Endothelial cell of umbilical vein (primary cell): ENCODE results near the gene KLF3. TPM values are rescaled to one million over a fixed set of nuclear protein-coding genes. Genes with fewer than 3 reads are reported as not detected.

ENCODE experiments used
- BruUV-seq: library from RNA; stranded (reverse); fragments of 400-500 nt; replicated peaks from 2 replicates; lab custom pipeline; 2021; lab: Mats Ljungman, UMichigan
- CTCF ChIA-PET: fragments of 300-600, 350-600 bp; sonication (Branson Sonifier 250); formaldehyde crosslinking; loops from one replicate; lab custom pipeline; 2021; ENCODE audit warnings: antibody characterized with exemption, inconsistent platforms; lab: Charles Lee
- POLR2A ChIA-PET: fragments of 300-600, 350-600 bp; sonication (Branson Sonifier 250); formaldehyde crosslinking; loops from one replicate; lab custom pipeline; 2021; ENCODE audit warnings: antibody characterized with exemption, inconsistent platforms; lab: Charles Lee
- DNase-seq: peaks from one replicate; pipeline ENCODE4 v3.0.0-alpha.2; 2011; ENCODE audit warnings: low read depth, low spot score
- FAIRE-seq: peaks from 2 replicates; lab custom pipeline; 2011; peaks lifted over from hg19 to GRCh38; lab: Jason Lieb, UNC
- H2AFZ ChIP-seq: 2 replicates; pipeline ENCODE4 v1.6.0; 2012; ENCODE audit warnings: low read depth, low read length, control low read depth, inconsistent platforms
- H3K27ac ChIP-seq: 2 replicates; pipeline ENCODE4 v1.5.1; 2011; ENCODE audit warnings: low read depth, mild to moderate bottlenecking, control low read depth, low read length, moderate library complexity; ENCODE audit not compliant: insufficient read depth
- H3K27me3 ChIP-seq, 2 experiments: 2 replicates each; pipeline versions ENCODE4 v1.6.0 to v1.6.1; 2011; ENCODE audit warnings: low read length in 2 of 2, mixed read lengths in 1 of 2; ENCODE audit not compliant: control insufficient read depth in 2 of 2, insufficient read depth in 2 of 2
- H3K36me3 ChIP-seq, 2 experiments: 2 replicates in 1 of 2; 3 replicates in 1 of 2; pipeline ENCODE4 v1.5.1; 2011; ENCODE audit warnings: low read length in 2 of 2, mild to moderate bottlenecking in 1 of 2, moderate library complexity in 1 of 2; ENCODE audit not compliant: control insufficient read depth in 2 of 2, insufficient read depth in 2 of 2; ENCODE audit errors: extremely low read depth in 1 of 2
- H3K4me1 ChIP-seq: 3 replicates; pipeline ENCODE4 v1.5.1; 2011; ENCODE audit warnings: mild to moderate bottlenecking, low read length; ENCODE audit not compliant: control insufficient read depth, insufficient read depth; ENCODE audit errors: extremely low read depth
- H3K4me2 ChIP-seq: 2 replicates; pipeline ENCODE4 v1.6.1; 2011; ENCODE audit warnings: low read length, control low read depth, mixed read lengths; ENCODE audit not compliant: insufficient read depth
- H3K4me3 ChIP-seq, 3 experiments: fragments of 200-600 bp in 1 of 3; sonication (generic), shearing (Covaris generic) in 1 of 3; replicated peaks in 1 of 3; 2 replicates each; pipeline ENCODE4 v1.5.1; 2011 to 2016; ENCODE audit warnings: control low read depth in 3 of 3, low read length in 3 of 3, mild to moderate bottlenecking in 2 of 3, inconsistent platforms in 1 of 3, low read depth in 1 of 3, moderate library complexity in 1 of 3; ENCODE audit not compliant: insufficient read depth in 1 of 3
- H3K79me2 ChIP-seq: 2 replicates; pipeline ENCODE4 v1.6.0; 2012; ENCODE audit warnings: low read length, inconsistent platforms; ENCODE audit not compliant: control insufficient read depth, insufficient read depth
- H3K9ac ChIP-seq: replicated peaks from 2 replicates; pipeline ENCODE3; 2011; ENCODE audit warnings: low read length, control low read depth; ENCODE audit not compliant: insufficient read depth; ENCODE audit errors: extremely low read depth
- H3K9me1 ChIP-seq: replicated peaks from 3 replicates; pipeline ENCODE4 v1.6.0; 2011; ENCODE audit warnings: mild to moderate bottlenecking, low read length; ENCODE audit not compliant: control insufficient read depth, insufficient read depth; ENCODE audit errors: extremely low read depth
- H3K9me3 ChIP-seq: replicated peaks from 2 replicates; pipeline ENCODE4 v1.5.1; 2012; ENCODE audit warnings: low read length, inconsistent platforms; ENCODE audit not compliant: control insufficient read depth, insufficient read depth
- H4K20me1 ChIP-seq: replicated peaks from 2 replicates; pipeline ENCODE3; 2011; ENCODE audit warnings: mild to moderate bottlenecking, low read length; ENCODE audit not compliant: control insufficient read depth, insufficient read depth; ENCODE audit errors: extremely low read depth
- EZH2 ChIP-seq: IDR thresholded peaks from 2 replicates; pipeline ENCODE4 v1.6.1; 2012; ENCODE audit warnings: borderline replicate concordance, low read depth, mild to moderate bottlenecking, moderate library complexity, low read length, inconsistent platforms; ENCODE audit not compliant: severe bottlenecking
- GATA2 ChIP-seq: IDR thresholded peaks from 2 replicates; pipeline ENCODE4 v1.7.0; 2011; ENCODE audit warnings: low read depth, mild to moderate bottlenecking, moderate library complexity, mixed read lengths, low read length; ENCODE audit not compliant: insufficient read length, insufficient read depth
- JUN ChIP-seq: IDR thresholded peaks from 2 replicates; pipeline ENCODE4 v1.6.1; 2011; ENCODE audit warnings: borderline replicate concordance, low read depth; ENCODE audit not compliant: insufficient read length, insufficient read depth
- MYC ChIP-seq: IDR thresholded peaks from one replicate; pipeline ENCODE4 v1.6.1; 2011; ENCODE audit warnings: mild to moderate bottlenecking, low read depth, low read length
- POLR2A ChIP-seq: IDR thresholded peaks from 2 replicates; pipeline ENCODE4 v1.6.1; 2012; ENCODE audit warnings: low read depth, mild to moderate bottlenecking, control low read depth, low read length
- POLR2AphosphoS5 ChIP-seq: IDR thresholded peaks from 2 replicates; pipeline ENCODE4 v1.6.1; 2012; ENCODE audit warnings: low read depth, mild to moderate bottlenecking, control low read depth, low read length, moderate library complexity; ENCODE audit not compliant: insufficient read depth
- dilution Hi-C: fragments of 300-500 bp; cut with MboI; formaldehyde crosslinking; loops from one replicate; pipeline ENCODE4 v1.15.0; 2019; ENCODE audit warnings: low sequenced_read_pairs; ENCODE audit not compliant: extremely low pct_ligation_motif_present
- intact Hi-C: fragments of 100-400 bp; cut with micrococcal nuclease; formaldehyde crosslinking; loops from one replicate; pipeline ENCODE4 v1.10.0; 2022
- polyA plus RNA-seq, 4 experiments: library from polyadenylated mRNA; depleted of rRNA in 3 of 4; stranded (reverse) in 3 of 4; unstranded in 1 of 4; fragments of >200 nt; gene quantifications; 2 replicates each; pipeline versions ENCODE4 v1.2.1 to v1.2.3, GENCODE V29; 2011 to 2012; ENCODE audit warnings: missing spikeins in 1 of 4
- total RNA-seq: library from RNA; stranded (reverse); gene quantifications from 2 replicates; pipeline ENCODE4 v1.2.3, GENCODE V29; 2021
- TF ChIP-seq, protein P1 (sequence below), 2 donors: IDR thresholded peaks; 1 replicate in 1 of 2; 2 replicates in 1 of 2; pipeline ENCODE4 v1.5.1; 2011; ENCODE audit warnings: low read length in 2 of 2, mild to moderate bottlenecking in 2 of 2, moderate library complexity in 2 of 2, control low read depth in 1 of 2, inconsistent platforms in 1 of 2, low read depth in 1 of 2; ENCODE audit not compliant: insufficient read depth in 1 of 2; ENCODE audit errors: extremely low read depth in 1 of 2

KLF3 gene
- total and polyA plus RNA-seq, 2 donors (not counting 3 experiments of a cell fraction or from before 2014, with no cell fraction given) = 27.7 to 50.5 TPM

DNA sequence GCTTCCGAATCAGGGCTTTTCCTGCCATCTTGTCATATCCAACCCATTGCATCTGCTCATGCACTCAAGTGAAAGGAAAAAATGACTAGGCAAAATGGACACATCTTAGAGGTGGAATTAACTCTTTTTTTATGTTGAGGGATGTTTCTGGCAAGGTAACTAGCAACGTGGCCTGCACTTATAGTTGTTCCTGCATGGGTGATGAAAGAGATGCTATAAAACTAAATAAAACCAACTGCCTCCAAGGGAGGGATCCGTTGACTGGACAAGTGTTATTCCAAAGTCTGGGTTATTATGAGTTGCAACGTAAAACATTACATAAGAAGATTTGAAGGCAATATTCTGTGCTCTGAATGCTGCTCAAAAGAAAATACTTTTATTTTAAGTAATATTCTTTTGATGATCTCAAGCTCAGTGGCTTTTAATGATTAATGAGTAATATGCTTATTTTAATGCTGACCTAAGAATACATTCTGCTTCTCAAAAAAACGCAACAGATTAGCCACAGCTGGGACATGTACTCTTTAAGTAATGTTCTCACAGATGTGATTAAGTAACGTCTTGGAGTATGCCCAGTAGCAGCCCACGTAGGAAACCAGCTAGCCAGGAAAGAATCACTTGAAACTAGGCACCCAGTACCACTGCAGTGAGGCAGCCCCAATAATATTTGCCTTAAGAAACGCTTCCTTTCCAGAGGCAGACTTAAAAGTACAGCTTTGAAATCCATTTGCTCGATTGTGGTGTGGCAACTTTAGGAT is 27.4 kb downstream of the KLF3 start:
- Histone ChIP-seq H3K9ac (no peak overlapping the region), H3K36me3 (peaks cover 34 to 37% of the 10 kb centered on the region in 2 experiments), H3K4me3 (no peak overlapping the region), H3K9me1 (no peaks in the 10 kb centered on the region), H3K4me2 (no peak overlapping the region), H4K20me1 (no peaks in the 10 kb centered on the region), H2AFZ (no peak overlapping the region), H3K9me3 (no peaks in the 10 kb centered on the region), H3K4me1 (peaks cover 34% of the 10 kb centered on the region), H3K27me3 (no peaks in the 10 kb centered on the region), H3K27ac (no peak overlapping the region), H3K79me2 (peaks cover 20% of the 10 kb centered on the region)
- dilution Hi-C loops (no loop called here), intact Hi-C loops (no loop called here)
- no peak for TF ChIP-seq EZH2
- no peak for TF ChIP-seq POLR2AphosphoS5
- TF ChIP-seq POLR2A = no peak
- TF ChIP-seq, protein P1, sequence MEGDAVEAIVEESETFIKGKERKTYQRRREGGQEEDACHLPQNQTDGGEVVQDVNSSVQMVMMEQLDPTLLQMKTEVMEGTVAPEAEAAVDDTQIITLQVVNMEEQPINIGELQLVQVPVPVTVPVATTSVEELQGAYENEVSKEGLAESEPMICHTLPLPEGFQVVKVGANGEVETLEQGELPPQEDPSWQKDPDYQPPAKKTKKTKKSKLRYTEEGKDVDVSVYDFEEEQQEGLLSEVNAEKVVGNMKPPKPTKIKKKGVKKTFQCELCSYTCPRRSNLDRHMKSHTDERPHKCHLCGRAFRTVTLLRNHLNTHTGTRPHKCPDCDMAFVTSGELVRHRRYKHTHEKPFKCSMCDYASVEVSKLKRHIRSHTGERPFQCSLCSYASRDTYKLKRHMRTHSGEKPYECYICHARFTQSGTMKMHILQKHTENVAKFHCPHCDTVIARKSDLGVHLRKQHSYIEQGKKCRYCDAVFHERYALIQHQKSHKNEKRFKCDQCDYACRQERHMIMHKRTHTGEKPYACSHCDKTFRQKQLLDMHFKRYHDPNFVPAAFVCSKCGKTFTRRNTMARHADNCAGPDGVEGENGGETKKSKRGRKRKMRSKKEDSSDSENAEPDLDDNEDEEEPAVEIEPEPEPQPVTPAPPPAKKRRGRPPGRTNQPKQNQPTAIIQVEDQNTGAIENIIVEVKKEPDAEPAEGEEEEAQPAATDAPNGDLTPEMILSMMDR (IDR thresholded peaks at IDR 0.05; ENCODE audit: extremely low read depth in 1 of 2, insufficient read depth in 1 of 2, low read depth in 1 of 2, low read length in 2 of 2) = no peak
- no peak for TF ChIP-seq MYC
- TF ChIP-seq JUN = no peak
- no peak for TF ChIP-seq GATA2
- no peak for DNase-seq
- POLR2A ChIA-PET = no interaction called here
- no TSS peak for BruUV-seq
- CTCF ChIA-PET = no interaction called here
- FAIRE-seq = no peak
